ENCODE results near the gene PTPRN2. TPM values are rescaled to one million over a fixed set of nuclear protein-coding genes. Genes with fewer than 3 reads are reported as not detected.

Gene PTPRN2
- total RNA-seq, 4 donors from 2014 or later, result 6.6 to 10.7 (median 8.2) TPM

DNA sequence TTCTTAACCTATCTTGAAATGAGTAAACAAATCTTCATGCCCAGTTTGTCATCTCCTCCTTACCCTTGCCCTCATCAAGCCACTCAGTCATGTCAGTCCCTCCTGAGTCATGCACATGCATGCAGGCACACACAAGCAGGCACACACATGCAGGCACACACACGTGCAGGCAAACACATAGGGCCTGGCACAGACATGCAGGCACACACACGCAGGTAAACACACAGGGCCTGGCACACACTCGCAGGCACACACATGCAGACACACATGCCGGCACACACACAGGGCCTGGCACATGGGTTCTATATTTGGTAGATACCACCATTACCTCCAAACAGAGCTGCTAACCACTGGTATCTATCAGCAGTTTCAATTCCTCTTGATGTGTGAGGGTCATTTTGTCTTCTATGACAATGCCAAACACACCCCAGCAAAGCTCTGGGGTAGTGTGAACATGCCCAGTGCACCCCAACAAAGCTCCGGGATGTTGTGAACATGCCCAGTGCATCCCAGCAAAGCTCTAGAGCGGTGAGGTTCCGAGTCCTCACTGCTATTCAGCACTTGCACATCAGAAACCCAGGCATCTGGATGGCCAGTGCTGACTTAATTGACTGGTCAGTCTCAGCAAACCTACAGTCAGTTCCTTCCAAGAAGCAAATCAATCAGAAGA lies 563.8 kb downstream of the PTPRN2 start:
- no peaks in the 10 kb centered on the region for H3K4me1 ChIP-seq
- TF ChIP-seq EP300 (IDR thresholded peaks at IDR 0.05) (no peak), POLR2A (IDR thresholded peaks at IDR 0.05) (no peak), CTCF (IDR thresholded peaks at IDR 0.05) (no peak)
- 89 to 92% methylated on average over 7 of the region's 7 CpGs for WGBS, 2 donors
- H3K4me3 ChIP-seq, result no peak overlapping the region
- DNase-seq (ENCODE audit: low spot score in 2 of 2), result no peak
- no peaks in the 10 kb centered on the region for H3K36me3 ChIP-seq
- H3K9me3 ChIP-seq, result no peaks in the 10 kb centered on the region
- no peak overlapping the region for H3K27ac ChIP-seq
- H3K27me3 ChIP-seq, result no peaks in the 10 kb centered on the region

DNA sequence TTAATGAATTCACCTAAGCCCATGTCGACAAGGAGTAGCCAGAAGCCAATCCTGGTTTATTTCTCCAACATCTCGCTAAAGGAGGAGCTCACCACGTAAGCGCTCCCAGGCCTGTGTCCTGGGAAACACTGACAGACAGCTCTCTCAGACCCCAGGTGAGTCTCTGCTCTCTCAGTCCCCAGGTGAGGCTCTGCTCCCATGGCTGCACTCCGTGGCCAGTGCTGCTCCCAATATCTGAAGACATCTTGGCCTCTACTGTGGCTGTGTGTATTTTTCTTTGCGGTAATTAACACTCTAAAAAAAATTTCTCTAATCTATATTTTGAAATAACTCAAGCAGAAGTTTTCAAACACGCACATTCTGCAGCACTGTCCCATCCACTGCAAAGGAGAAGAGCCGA lies 564.5 kb downstream of the PTPRN2 start:
- H3K4me3 ChIP-seq, result no peak overlapping the region
- H3K9me3 ChIP-seq, result no peaks in the 10 kb centered on the region
- H3K27ac ChIP-seq, result no peak overlapping the region
- H3K27me3 ChIP-seq, result no peaks in the 10 kb centered on the region
- 72 to 74% methylated on average over 8 of the region's 8 CpGs for WGBS, 2 donors
- H3K36me3 ChIP-seq, result no peaks in the 10 kb centered on the region
- TF ChIP-seq POLR2A (IDR thresholded peaks at IDR 0.05) (no peak), EP300 (IDR thresholded peaks at IDR 0.05) (no peak), CTCF (IDR thresholded peaks at IDR 0.05) (no peak)
- no peak for DNase-seq (ENCODE audit: low spot score in 2 of 2)
- no peaks in the 10 kb centered on the region for H3K4me1 ChIP-seq

DNA sequence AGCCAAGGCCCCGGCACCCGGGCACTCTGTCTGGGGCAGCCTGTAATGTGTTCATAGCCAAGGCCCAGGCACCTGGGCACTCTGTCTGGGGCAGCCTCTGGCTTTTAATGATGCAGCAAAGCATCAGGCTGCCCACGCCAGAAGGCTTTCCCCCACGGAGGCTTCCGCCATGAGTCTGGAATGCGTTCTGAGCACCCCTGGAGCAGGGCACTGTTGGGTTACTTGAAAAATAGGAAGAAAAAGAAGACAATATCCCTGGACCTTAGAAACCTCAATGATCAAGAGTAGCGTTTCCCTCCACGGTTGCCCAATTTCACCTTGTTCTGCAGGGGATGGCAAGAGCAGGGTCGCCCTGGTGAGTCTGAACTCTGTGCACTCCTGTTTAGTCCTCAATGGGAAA lies 565.0 kb downstream of the PTPRN2 start:
- peaks cover 0 to 1% (median 0%) of the 10 kb centered on the region in 4 donors for H3K4me1 ChIP-seq
- WGBS, 2 donors, result 89 to 91% methylated on average over 7 to 9 of the region's 9 CpGs
- H3K27me3 ChIP-seq, result no peaks in the 10 kb centered on the region
- H3K27ac ChIP-seq, result no peak overlapping the region
- H3K36me3 ChIP-seq, result no peaks in the 10 kb centered on the region
- H3K9me3 ChIP-seq, result no peaks in the 10 kb centered on the region
- H3K4me3 ChIP-seq, result no peak overlapping the region
- TF ChIP-seq CTCF (IDR thresholded peaks at IDR 0.05) (no peak), EP300 (IDR thresholded peaks at IDR 0.05) (no peak), POLR2A (IDR thresholded peaks at IDR 0.05) (no peak)
- DNase-seq (ENCODE audit: low spot score in 2 of 2), result no peak

DNA sequence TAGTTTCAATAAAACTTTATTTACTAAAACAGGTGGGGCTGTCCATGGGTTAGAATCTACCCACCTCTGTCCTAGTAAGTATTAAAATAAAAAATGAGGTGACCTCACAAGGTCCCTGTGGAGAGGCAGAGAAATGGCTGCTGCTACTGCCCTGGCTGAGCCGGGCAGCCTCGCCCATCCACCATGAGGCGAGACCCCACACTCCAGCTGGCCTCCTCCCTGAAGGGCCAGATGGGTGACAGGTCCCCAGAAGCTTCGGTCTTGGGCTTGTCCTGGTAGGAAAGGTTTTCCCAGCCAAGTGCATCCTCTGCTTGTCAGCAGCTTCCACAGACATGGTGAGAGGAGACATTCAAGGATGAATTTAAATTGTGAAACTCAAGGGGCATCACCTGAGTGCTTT lies 565.8 kb downstream of the PTPRN2 start:
- 86 to 100% methylated on average over 4 of the region's 4 CpGs for WGBS, 2 donors
- H3K36me3 ChIP-seq, result no peaks in the 10 kb centered on the region
- DNase-seq (ENCODE audit: low spot score in 2 of 2), result no peak
- no peak overlapping the region for H3K27ac ChIP-seq
- H3K27me3 ChIP-seq, result no peaks in the 10 kb centered on the region
- H3K4me3 ChIP-seq, result no peak overlapping the region
- H3K4me1 ChIP-seq, result peaks cover 0 to 8% (median under 1%) of the 10 kb centered on the region in 4 donors
- no peaks in the 10 kb centered on the region for H3K9me3 ChIP-seq
- TF ChIP-seq POLR2A (IDR thresholded peaks at IDR 0.05), result no peak
- no peak for TF ChIP-seq CTCF (IDR thresholded peaks at IDR 0.05)
- no peak for TF ChIP-seq EP300 (IDR thresholded peaks at IDR 0.05)

DNA sequence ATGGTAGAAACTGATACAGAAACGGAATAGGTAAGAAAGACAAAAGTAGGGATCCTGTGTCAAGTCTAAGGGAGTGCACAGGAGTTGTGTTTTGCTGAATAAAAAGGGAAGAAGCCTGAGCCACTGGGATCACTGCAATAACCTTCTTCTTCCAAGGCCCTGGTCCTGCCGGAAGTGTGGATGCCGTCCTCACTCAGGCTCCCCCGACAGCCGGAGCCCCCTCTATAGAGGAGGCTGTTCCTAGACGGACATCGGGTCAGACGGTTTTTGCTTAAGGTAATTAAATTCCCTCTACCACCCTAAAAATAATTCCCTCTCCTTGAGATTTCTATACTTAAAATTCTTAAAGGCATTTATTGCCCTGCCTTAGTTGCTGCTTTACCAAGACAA lies 566.9 kb downstream of the PTPRN2 start:
- Histone ChIP-seq H3K4me3 (no peak overlapping the region), H3K36me3 (no peaks in the 10 kb centered on the region), H3K27ac (no peak overlapping the region), H3K27me3 (no peaks in the 10 kb centered on the region), H3K4me1 (peaks cover 0 to 19% (median 5%) of the 10 kb centered on the region in 4 donors), H3K9me3 (no peaks in the 10 kb centered on the region)
- TF ChIP-seq CTCF (IDR thresholded peaks at IDR 0.05), result no peak
- 78 to 83% methylated on average over 8 of the region's 8 CpGs for WGBS, 2 donors
- no peak for DNase-seq (ENCODE audit: low spot score in 2 of 2)
